ENCODE measurements around the gene GPSM1. TPM values are rescaled to one million over a fixed set of nuclear protein-coding genes. Genes with fewer than 3 reads are reported as not detected.

GPSM1 gene
- total RNA-seq, 2 donors from 2014 or later = 2.3 to 3.4 TPM

- intact Hi-C loops (cut with DNase I) = no loop called here
- H3K9ac ChIP-seq (ENCODE audit: low read depth in 2 of 2, low read length in 2 of 2) = no peak overlapping the region
- no peaks in the 10 kb centered on the region for H3K4me1 ChIP-seq
- no peak for TF ChIP-seq CTCF (IDR thresholded peaks at IDR 0.05)
- no peaks in the 10 kb centered on the region for H3K27me3 ChIP-seq
- H3K9me3 ChIP-seq = no peaks in the 10 kb centered on the region
- no peak overlapping the region for H3K27ac ChIP-seq
- H3K36me3 ChIP-seq = no peaks in the 10 kb centered on the region
- no peak for DNase-seq
- no peak overlapping the region for H3K4me3 ChIP-seq
These were observed 52.6 kb downstream of the GPSM1 start for GRCh38 chr9:136379891-136380290.

- intact Hi-C loops (cut with DNase I) = no loop called here
- Histone ChIP-seq H3K9ac (ENCODE audit: low read depth in 2 of 2, low read length in 2 of 2) (no peak overlapping the region), H3K4me3 (no peak overlapping the region), H3K27me3 (no peaks in the 10 kb centered on the region), H3K9me3 (no peaks in the 10 kb centered on the region), H3K27ac (no peak overlapping the region), H3K36me3 (no peaks in the 10 kb centered on the region), H3K4me1 (no peaks in the 10 kb centered on the region)
- TF ChIP-seq CTCF (IDR thresholded peaks at IDR 0.05) = no peak
- no peak for DNase-seq
These were observed 53.0 kb downstream of the GPSM1 start for GRCh38 chr9:136380381-136380780.

GRCh38 chr9:136381311-136381710, 54.0 kb downstream of the GPSM1 start:
- no peak for TF ChIP-seq CTCF (IDR thresholded peaks at IDR 0.05)
- no peaks in the 10 kb centered on the region for H3K9me3 ChIP-seq
- H3K4me3 ChIP-seq = no peak overlapping the region
- DNase-seq = no peak
- no peaks in the 10 kb centered on the region for H3K36me3 ChIP-seq
- H3K27me3 ChIP-seq = no peaks in the 10 kb centered on the region
- intact Hi-C loops (cut with DNase I) = no loop called here
- no peak overlapping the region for H3K9ac ChIP-seq (ENCODE audit: low read depth in 2 of 2, low read length in 2 of 2)
- no peaks in the 10 kb centered on the region for H3K4me1 ChIP-seq
- H3K27ac ChIP-seq = no peak overlapping the region

- H3K27me3 ChIP-seq = no peaks in the 10 kb centered on the region
- no peak overlapping the region for H3K27ac ChIP-seq
- TF ChIP-seq CTCF (IDR thresholded peaks at IDR 0.05) = no peak
- H3K4me1 ChIP-seq = no peaks in the 10 kb centered on the region
- H3K9me3 ChIP-seq = no peaks in the 10 kb centered on the region
- no peak overlapping the region for H3K9ac ChIP-seq (ENCODE audit: low read depth in 2 of 2, low read length in 2 of 2)
- no peak for DNase-seq
- intact Hi-C loops (cut with DNase I) = no loop called here
- H3K36me3 ChIP-seq = no peaks in the 10 kb centered on the region
- no peak overlapping the region for H3K4me3 ChIP-seq
These were observed 54.7 kb downstream of the GPSM1 start for GRCh38 chr9:136381966-136382513.

- H3K4me3 ChIP-seq = no peak overlapping the region
- H3K36me3 ChIP-seq = no peaks in the 10 kb centered on the region
- intact Hi-C loops (cut with DNase I) = no loop called here
- H3K9me3 ChIP-seq = no peaks in the 10 kb centered on the region
- no peak overlapping the region for H3K9ac ChIP-seq (ENCODE audit: low read depth in 2 of 2, low read length in 2 of 2)
- H3K4me1 ChIP-seq = no peaks in the 10 kb centered on the region
- no peaks in the 10 kb centered on the region for H3K27me3 ChIP-seq
- no peak for DNase-seq
- H3K27ac ChIP-seq = no peak overlapping the region
- TF ChIP-seq CTCF (IDR thresholded peaks at IDR 0.05) = no peak
These were observed 56.1 kb downstream of the GPSM1 start for GRCh38 chr9:136383436-136383835.
